ENCODE results near the gene CNIH4. TPM values are rescaled to one million over a fixed set of nuclear protein-coding genes. Genes with fewer than 3 reads are reported as not detected.
A peak's percentile ranks its signal among the peaks of the same experiment; 100 is the strongest.

Gene CNIH4
- total RNA-seq, 2 experiments from 2014 or later, result 24.1 to 28.6 TPM

DNA sequence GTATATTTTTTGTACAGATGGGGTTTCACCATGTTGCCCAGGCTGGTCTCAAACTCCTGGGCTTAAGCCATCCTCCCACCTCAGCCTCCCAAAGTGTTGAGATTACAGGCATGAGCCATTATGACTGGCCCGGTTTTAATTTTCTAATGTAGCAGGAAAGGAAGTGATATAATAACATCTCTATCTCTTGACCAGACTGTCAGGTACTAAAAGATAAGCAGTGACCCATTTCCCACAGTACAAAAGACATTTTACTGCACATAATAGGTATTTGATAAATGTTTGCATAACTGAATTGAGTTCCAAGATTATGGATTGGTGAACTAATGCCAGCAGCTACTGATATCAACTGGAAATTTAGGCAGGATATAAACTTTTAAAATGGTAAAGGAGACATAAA lies 30.7 kb upstream of the CNIH4 start:
- H2AFZ ChIP-seq (ENCODE audit: low read length), result no peak overlapping the region
- intact Hi-C loops (cut with micrococcal nuclease; ENCODE audit: unreplicated experiment), result no loop called here
- H3K36me3 ChIP-seq (ENCODE audit: insufficient read depth, low read length), result peaks cover 49% of the 10 kb centered on the region
- DNase-seq (ENCODE audit: low spot score), result no peak
- peaks cover 17% of the 10 kb centered on the region for H3K4me1 ChIP-seq (ENCODE audit: insufficient read depth, low read length, poor library complexity, severe bottlenecking)
- H3K4me3 ChIP-seq (ENCODE audit: low read depth, low read length, poor library complexity, severe bottlenecking), result no peak overlapping the region
- no peaks in the 10 kb centered on the region for H3K9me3 ChIP-seq (ENCODE audit: low read length)
- POLR2A ChIA-PET, result no interaction called here
- no peak overlapping the region for H3K4me2 ChIP-seq (ENCODE audit: low read length)
- H3K27ac ChIP-seq (ENCODE audit: low read depth, low read length, poor library complexity, severe bottlenecking), result no peak overlapping the region
- no peak for TF ChIP-seq CTCF (conservative IDR thresholded peaks at IDR 0.05; ENCODE audit: low read length)
- no peak for TF ChIP-seq EZH2phosphoT487 (IDR thresholded peaks at IDR 0.05; ENCODE audit: borderline replicate concordance, low read depth, low read length)
- H3K9me2 ChIP-seq (ENCODE audit: insufficient read depth, low read length), result no peaks in the 10 kb centered on the region
- 0 out of 2 replicates have a peak, but pooled peaks cover 5% of the 10 kb centered on the region for H4K20me1 ChIP-seq (ENCODE audit: insufficient read depth, low read length)
- H3K79me2 ChIP-seq (ENCODE audit: insufficient read depth, low read depth, low read length), result peaks cover 66% of the 10 kb centered on the region
- CTCF ChIA-PET (ENCODE audit: unreplicated experiment), result no interaction called here
- no TSS peak for BruUV-seq (replicated peaks)

- Histone ChIP-seq H3K9me2 (ENCODE audit: insufficient read depth, low read length) (no peaks in the 10 kb centered on the region), H3K79me2 (ENCODE audit: insufficient read depth, low read depth, low read length) (peaks cover 56% of the 10 kb centered on the region), H3K4me2 (ENCODE audit: low read length) (peak overlapping the region; percentile 84), H2AFZ (ENCODE audit: low read length) (no peak overlapping the region), H4K20me1 (ENCODE audit: insufficient read depth, low read length) (0 out of 2 replicates have a peak, but pooled peaks cover 5% of the 10 kb centered on the region), H3K9me3 (ENCODE audit: low read length) (no peaks in the 10 kb centered on the region), H3K27ac (ENCODE audit: low read depth, low read length, poor library complexity, severe bottlenecking) (no peak overlapping the region), H3K36me3 (ENCODE audit: insufficient read depth, low read length) (peaks cover 33% of the 10 kb centered on the region), H3K4me3 (ENCODE audit: low read depth, low read length, poor library complexity, severe bottlenecking) (peak overlapping the region; percentile 95), H3K4me1 (ENCODE audit: insufficient read depth, low read length, poor library complexity, severe bottlenecking) (peaks cover 28% of the 10 kb centered on the region)
- TF ChIP-seq EZH2phosphoT487 (IDR thresholded peaks at IDR 0.05; ENCODE audit: borderline replicate concordance, low read depth, low read length), result no peak
- TF ChIP-seq CTCF (conservative IDR thresholded peaks at IDR 0.05; ENCODE audit: low read length), result no peak
- ChIA-PET POLR2A (interaction anchor here (0.6 kb wide), 2 partner anchors 9 to 20 kb away, joined by 3 to 4 read pairs; no protein-coding TSS in a partner anchor), CTCF (ENCODE audit: unreplicated experiment) (no interaction called here)
- no TSS peak for BruUV-seq (replicated peaks)
- DNase-seq (ENCODE audit: low spot score), result no peak
- intact Hi-C loops (cut with micrococcal nuclease; ENCODE audit: unreplicated experiment), result no loop called here
Measured at GRCh38 chr1:224328644-224329043, 28.0 kb upstream of the CNIH4 start.

DNA sequence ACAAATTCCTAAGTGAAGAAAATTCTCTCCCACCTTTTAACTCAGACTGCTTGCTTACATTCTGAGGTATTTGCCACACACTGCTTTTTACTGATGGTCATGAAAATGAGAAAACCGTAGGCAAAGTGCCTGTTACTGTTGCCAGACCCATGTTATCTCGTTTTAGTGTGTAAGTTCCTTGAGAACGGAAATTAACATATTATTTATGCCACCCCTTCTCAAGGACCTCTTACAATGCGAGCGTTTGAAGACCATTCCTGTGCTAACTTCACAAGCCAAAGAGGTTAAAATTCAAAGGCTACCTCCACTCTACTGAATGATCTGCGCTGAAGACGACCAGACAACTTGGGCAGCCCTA lies 27.2 kb upstream of the CNIH4 start:
- no peak for DNase-seq (ENCODE audit: low spot score)
- intact Hi-C loops (cut with micrococcal nuclease; ENCODE audit: unreplicated experiment), result no loop called here
- peak overlapping the region; percentile 82 for H3K27ac ChIP-seq (ENCODE audit: low read depth, low read length, poor library complexity, severe bottlenecking)
- no peaks in the 10 kb centered on the region for H3K9me3 ChIP-seq (ENCODE audit: low read length)
- H3K4me1 ChIP-seq (ENCODE audit: insufficient read depth, low read length, poor library complexity, severe bottlenecking), result peaks cover 35% of the 10 kb centered on the region
- peak overlapping the region; percentile 94 for H2AFZ ChIP-seq (ENCODE audit: low read length)
- peak overlapping the region; percentile 95 for H3K4me3 ChIP-seq (ENCODE audit: low read depth, low read length, poor library complexity, severe bottlenecking)
- ChIA-PET CTCF (ENCODE audit: unreplicated experiment) (no interaction called here), POLR2A (interaction anchor here (0.6 to 1.2 kb wide), 3 partner anchors 20 to 143 kb away, joined by 3 to 6 read pairs (median 3); no protein-coding TSS in a partner anchor)
- peak overlapping the region; percentile 84 for H3K4me2 ChIP-seq (ENCODE audit: low read length)
- H3K79me2 ChIP-seq (ENCODE audit: insufficient read depth, low read depth, low read length), result peaks cover 52% of the 10 kb centered on the region
- TF ChIP-seq EZH2phosphoT487 (IDR thresholded peaks at IDR 0.05; ENCODE audit: borderline replicate concordance, low read depth, low read length), result no peak
- no peak for TF ChIP-seq CTCF (conservative IDR thresholded peaks at IDR 0.05; ENCODE audit: low read length)
- 0 out of 2 replicates have a peak, but pooled peaks cover 5% of the 10 kb centered on the region for H4K20me1 ChIP-seq (ENCODE audit: insufficient read depth, low read length)
- BruUV-seq (replicated peaks), result TSS peak; percentile 78
- no peaks in the 10 kb centered on the region for H3K9me2 ChIP-seq (ENCODE audit: insufficient read depth, low read length)
- H3K36me3 ChIP-seq (ENCODE audit: insufficient read depth, low read length), result peaks cover 26% of the 10 kb centered on the region
